HepG2 (cell line): Measurements from ENCODE around the gene ATRAID. TPM values are rescaled to one million over a fixed set of nuclear protein-coding genes. Genes with fewer than 3 reads are reported as not detected.

Source experiments
- ARNT ChIP-seq: fragments of 450-650 bp; IDR thresholded peaks from 2 replicates; pipeline ENCODE4 v1.6.1; 2017
- GATAD1 ChIP-seq: IDR thresholded peaks from 2 replicates; pipeline ENCODE4 v1.6.1; 2016; ENCODE audit warnings: missing genetic modification reagents, missing compliant biosample characterization
- HMGXB3 ChIP-seq: sonication (generic); formaldehyde crosslinking; IDR thresholded peaks from 2 replicates; pipeline ENCODE4 v1.4.0; 2020; ENCODE audit warnings: missing genetic modification reagents, borderline replicate concordance
- HNF4G ChIP-seq, 2 experiments: sonication (generic) in 1 of 2; formaldehyde crosslinking in 1 of 2; IDR thresholded peaks; 2 replicates each; pipeline versions ENCODE4 v1.4.0 to v1.6.1; 2011 to 2020; ENCODE audit warnings: borderline replicate concordance in 2 of 2, low read depth in 2 of 2, mild to moderate bottlenecking in 2 of 2, low read length in 1 of 2, missing genetic modification reagents in 1 of 2, moderate library complexity in 1 of 2
- HNRNPK ChIP-seq: fragments of 200-400 bp; formaldehyde crosslinking; IDR thresholded peaks from 2 replicates; pipeline ENCODE4 v1.6.1; 2018; ENCODE audit warnings: low read length, low read depth, moderate library complexity, mild to moderate bottlenecking; ENCODE audit not compliant: poor library complexity, severe bottlenecking
- KIAA2018 ChIP-seq: sonication (generic); formaldehyde crosslinking; IDR thresholded peaks from 2 replicates; pipeline ENCODE4 v1.5.0; 2020; ENCODE audit warnings: mild to moderate bottlenecking, missing genetic modification reagents, borderline replicate concordance
- MAFG ChIP-seq: sonication (generic); formaldehyde crosslinking; IDR thresholded peaks from 2 replicates; pipeline ENCODE4 v1.5.1; 2020; ENCODE audit warnings: mild to moderate bottlenecking, missing genetic modification reagents
- MED13 ChIP-seq: sonication (generic); formaldehyde crosslinking; IDR thresholded peaks from 2 replicates; pipeline ENCODE4 v1.5.0; 2020; ENCODE audit warnings: missing genetic modification reagents
- NFE2 ChIP-seq: sonication (generic); formaldehyde crosslinking; IDR thresholded peaks from 2 replicates; pipeline ENCODE4 v1.4.0; 2020; ENCODE audit warnings: missing genetic modification reagents
- NFE2L1 ChIP-seq: sonication (generic); formaldehyde crosslinking; IDR thresholded peaks from 2 replicates; pipeline ENCODE4 v1.4.0; 2020; ENCODE audit warnings: missing genetic modification reagents, mild to moderate bottlenecking, borderline replicate concordance
- ZBTB25 ChIP-seq: IDR thresholded peaks from 2 replicates; pipeline ENCODE4 v1.6.1; 2018; ENCODE audit warnings: missing genetic modification reagents
- ZNF180 ChIP-seq: sonication (generic); formaldehyde crosslinking; IDR thresholded peaks from 2 replicates; pipeline ENCODE4 v1.4.0; 2020; ENCODE audit warnings: low read depth, missing genetic modification reagents, borderline replicate concordance
- ZNF20 ChIP-seq: sonication (generic); formaldehyde crosslinking; IDR thresholded peaks from 2 replicates; pipeline ENCODE4 v1.4.0; 2020; ENCODE audit warnings: mild to moderate bottlenecking, moderate library complexity, missing genetic modification reagents
- ZNF232 ChIP-seq: sonication (generic); formaldehyde crosslinking; IDR thresholded peaks from 2 replicates; pipeline ENCODE4 v1.4.0; 2020; ENCODE audit warnings: missing genetic modification reagents, borderline replicate concordance
- ZNF678 ChIP-seq: sonication (generic); formaldehyde crosslinking; IDR thresholded peaks from 2 replicates; pipeline ENCODE4 v1.4.0; 2020; ENCODE audit warnings: mild to moderate bottlenecking, missing genetic modification reagents
- polyA plus RNA-seq, 8 experiments: library from polyadenylated mRNA; depleted of rRNA in 3 of 8; stranded (reverse) in 7 of 8; unstranded in 1 of 8; fragments of >200 nt; fragmentation: Illumina TruSeq in 4 of 8; extraction: Trizol in 4 of 8; gene quantifications; 2 replicates each; pipeline versions ENCODE4 v1.2.1 to v1.2.3, GENCODE V29; 2011 to 2016; ENCODE audit warnings: low read depth in 4 of 8, missing spikeins in 1 of 8, mixed read lengths in 1 of 8; ENCODE audit not compliant: insufficient read depth in 1 of 8
- total RNA-seq, 5 experiments: library from RNA; depleted of rRNA; stranded (reverse); fragments of >200 nt; fragmentation: Illumina TruSeq; extraction: Trizol; gene quantifications; 2 replicates each; pipeline ENCODE4 v1.2.3, GENCODE V29; 2016; ENCODE audit warnings: low read depth in 1 of 5

ATRAID gene
- total and polyA plus RNA-seq, 2 of the 13 experiments (the other 11 are each of a cell fraction or from before 2014, with no cell fraction given) = 207 to 382 TPM

GRCh38 chr2:27249891-27250651 is 38.2 kb downstream of the ATRAID start (continued):
- TF ChIP-seq HMGXB3 (CRISPR knock-in tag) (no peak), ZNF20 (CRISPR knock-in tag) (no peak), GATAD1 (CRISPR knock-in tag) (peak; percentile 50), ZBTB25 (CRISPR knock-in tag) (peak; percentile 66; the same call in 1 of the 2 replicates), ARNT (no peak), ZNF678 (no peak), MAFG (no peak; the same call in 1 of the 2 replicates), KIAA2018 (no peak), HNF4G (IDR thresholded peaks at IDR 0.05; ENCODE audit: borderline replicate concordance, low read depth, low read length) (no peak), HNF4G (CRISPR knock-in tag; IDR thresholded peaks at IDR 0.05; ENCODE audit: borderline replicate concordance, low read depth) (no peak), HNRNPK (no peak), ZNF232 (CRISPR knock-in tag) (no peak; the same call in 1 of the 2 replicates), MED13 (CRISPR knock-in tag) (no peak), ZNF180 (CRISPR knock-in tag) (no peak), NFE2 (CRISPR knock-in tag) (no peak), NFE2L1 (CRISPR knock-in tag) (no peak)
